H1 (cell line): ENCODE results near the gene P4HA3. TPM values are rescaled to one million over a fixed set of nuclear protein-coding genes. Genes with fewer than 3 reads are reported as not detected.

Experiments used
- CTCF ChIA-PET: fragments of 300-600 bp; sonication (Branson Sonifier 250); formaldehyde crosslinking; loops from one replicate; lab custom pipeline; 2021; ENCODE audit not compliant: partially characterized antibody; lab: Charles Lee
- POLR2A ChIA-PET: fragments of 300-600 bp; sonication (Branson Sonifier 250); formaldehyde crosslinking; loops from one replicate; lab custom pipeline; 2021; ENCODE audit warnings: inconsistent platforms; ENCODE audit not compliant: partially characterized antibody; lab: Charles Lee
- DNase-seq, 2 experiments: peaks; one replicate each; pipeline versions ENCODE4 v3.0.0 to v3.0.0-alpha.2; 2010 to 2022; ENCODE audit warnings: low spot score in 2 of 2, low read depth in 1 of 2, mixed read lengths in 1 of 2
- FAIRE-seq: peaks from 2 replicates; lab custom pipeline; 2011; peaks lifted over from hg19 to GRCh38; lab: Jason Lieb, UNC
- H2AFZ ChIP-seq: 2 replicates; pipeline ENCODE4 v1.8.1; 2012; ENCODE audit warnings: low read length, inconsistent platforms
- H2AK5ac ChIP-seq: 2 replicates; pipeline ENCODE4 v1.6.1; 2013; ENCODE audit warnings: low read depth, low read length
- H2BK120ac ChIP-seq: replicated peaks from 2 replicates; pipeline ENCODE3; 2013; ENCODE audit warnings: low read depth, low read length, inconsistent platforms
- H2BK12ac ChIP-seq: 2 replicates; pipeline ENCODE4 v1.6.1; 2013; ENCODE audit warnings: low read depth, low read length
- H2BK15ac ChIP-seq: 2 replicates; pipeline ENCODE4 v1.6.1; 2013; ENCODE audit warnings: low read length
- H2BK20ac ChIP-seq: 2 replicates; pipeline ENCODE4 v1.6.1; 2013; ENCODE audit warnings: low read length
- H2BK5ac ChIP-seq: 2 replicates; pipeline ENCODE4 v1.6.1; 2013; ENCODE audit warnings: low read depth, low read length
- H3K14ac ChIP-seq: 2 replicates; pipeline ENCODE4 v1.6.1; 2013; ENCODE audit warnings: inconsistent platforms; ENCODE audit not compliant: insufficient read length
- H3K18ac ChIP-seq: 2 replicates; pipeline ENCODE4 v1.6.1; 2013; ENCODE audit warnings: low read length; ENCODE audit errors: extremely low read depth
- H3K23ac ChIP-seq: 2 replicates; pipeline ENCODE4 v1.6.1; 2013; ENCODE audit warnings: inconsistent platforms; ENCODE audit not compliant: insufficient read length
- H3K23me2 ChIP-seq: 2 replicates; pipeline ENCODE4 v1.6.1; 2013; ENCODE audit warnings: low read depth, low read length
- H3K27ac ChIP-seq: 2 replicates; pipeline ENCODE4 v1.6.1; 2011; ENCODE audit warnings: low read depth, low read length, inconsistent platforms
- H3K27me3 ChIP-seq, 4 experiments: replicated peaks in 1 of 4; 1 replicate in 1 of 4; 2 replicates in 3 of 4; pipeline versions ENCODE4 v1.6.1 to v1.8.1; 2011 to 2013; ENCODE audit warnings: low read length in 3 of 4, mild to moderate bottlenecking in 3 of 4, inconsistent platforms in 2 of 4, mixed read lengths in 2 of 4, moderate library complexity in 1 of 4; ENCODE audit not compliant: control insufficient read depth in 3 of 4, insufficient read depth in 3 of 4; ENCODE audit errors: extremely low read depth in 1 of 4
- H3K36me3 ChIP-seq, 4 experiments: 2 replicates each; pipeline versions ENCODE4 v1.6.1 to v1.8.1; 2011 to 2013; ENCODE audit warnings: mild to moderate bottlenecking in 4 of 4, low read length in 3 of 4, moderate library complexity in 2 of 4, control low read depth in 1 of 4, inconsistent platforms in 1 of 4; ENCODE audit not compliant: insufficient read depth in 4 of 4, control insufficient read depth in 2 of 4
- H3K4ac ChIP-seq: replicated peaks from 2 replicates; pipeline ENCODE3; 2013; ENCODE audit warnings: low read length, low read depth, mixed read lengths, inconsistent platforms; ENCODE audit not compliant: insufficient read length
- H3K4me1 ChIP-seq, 4 experiments: replicated peaks in 1 of 4; 1 replicate in 1 of 4; 2 replicates in 3 of 4; pipeline versions ENCODE4 v1.6.1 to v1.8.1; 2011 to 2013; ENCODE audit warnings: low read length in 3 of 4, inconsistent platforms in 2 of 4, mixed read lengths in 1 of 4; ENCODE audit not compliant: insufficient read depth in 4 of 4, control insufficient read depth in 3 of 4
- H3K4me2 ChIP-seq, 2 experiments: 2 replicates each; pipeline versions ENCODE4 v1.6.1 to v1.8.1; 2011 to 2013; ENCODE audit warnings: low read depth in 2 of 2, low read length in 2 of 2, control low read depth in 1 of 2, inconsistent platforms in 1 of 2, mild to moderate bottlenecking in 1 of 2; ENCODE audit not compliant: insufficient read depth in 1 of 2
- H3K4me3 ChIP-seq, 4 experiments: fragments of 200-600, 300-600 bp in 1 of 4; sonication (generic), shearing (Covaris generic), sonication (Bioruptor Twin) in 1 of 4; 2 replicates each; pipeline versions ENCODE4 v1.5.1 to v1.8.1; 2011 to 2016; ENCODE audit warnings: low read length in 4 of 4, low read depth in 3 of 4, control low read depth in 2 of 4, inconsistent platforms in 2 of 4, mild to moderate bottlenecking in 2 of 4, mixed read lengths in 1 of 4, moderate library complexity in 1 of 4; ENCODE audit not compliant: insufficient read depth in 2 of 4; ENCODE audit errors: extremely low read depth in 1 of 4
- H3K56ac ChIP-seq: replicated peaks from 2 replicates; pipeline ENCODE3; 2013; ENCODE audit warnings: low read depth, mild to moderate bottlenecking, mixed read lengths, low read length, inconsistent platforms; ENCODE audit not compliant: insufficient read length
- H3K79me1 ChIP-seq: 2 replicates; pipeline ENCODE4 v1.6.1; 2013; ENCODE audit warnings: low read depth, low read length, control low read depth
- H3K79me2 ChIP-seq, 2 experiments: 2 replicates each; pipeline versions ENCODE4 v1.6.1 to v1.8.1; 2012 to 2013; ENCODE audit warnings: low read length in 2 of 2, mild to moderate bottlenecking in 2 of 2, inconsistent platforms in 1 of 2; ENCODE audit not compliant: insufficient read depth in 2 of 2, control insufficient read depth in 1 of 2
- H3K9ac ChIP-seq, 4 experiments: replicated peaks in 1 of 4; 1 replicate in 1 of 4; 2 replicates in 3 of 4; pipeline versions ENCODE4 v1.6.1 to v1.8.1; 2011 to 2013; ENCODE audit warnings: low read depth in 3 of 4, low read length in 3 of 4, control low read depth in 2 of 4, mild to moderate bottlenecking in 2 of 4, moderate library complexity in 2 of 4, inconsistent platforms in 1 of 4; ENCODE audit errors: extremely low read depth in 1 of 4
- H3K9me3 ChIP-seq, 2 experiments: 2 replicates each; pipeline versions ENCODE4 v1.6.1 to v1.8.1; 2012 to 2013; ENCODE audit warnings: mild to moderate bottlenecking in 2 of 2, moderate library complexity in 2 of 2, control low read depth in 1 of 2, inconsistent platforms in 1 of 2, low read depth in 1 of 2, low read length in 1 of 2, mixed read lengths in 1 of 2; ENCODE audit not compliant: insufficient read depth in 2 of 2
- H4K20me1 ChIP-seq, 2 experiments: replicated peaks in 1 of 2; 2 replicates each; pipeline versions ENCODE3 to v1.8.1; 2011 to 2013; ENCODE audit warnings: inconsistent platforms in 2 of 2, low read length in 2 of 2, mild to moderate bottlenecking in 1 of 2; ENCODE audit not compliant: insufficient read depth in 2 of 2, control insufficient read depth in 1 of 2
- H4K5ac ChIP-seq: 2 replicates; pipeline ENCODE4 v1.6.1; 2013; ENCODE audit warnings: low read length, low read depth, mixed read lengths, inconsistent platforms; ENCODE audit not compliant: insufficient read length
- H4K8ac ChIP-seq: 2 replicates; pipeline ENCODE4 v1.8.0; 2013; ENCODE audit warnings: mild to moderate bottlenecking, moderate library complexity, low read length, inconsistent platforms; ENCODE audit not compliant: insufficient read depth; ENCODE audit errors: extremely low read depth
- H4K91ac ChIP-seq: replicated peaks from 2 replicates; pipeline ENCODE3; 2013; ENCODE audit warnings: low read length, mixed read lengths, inconsistent platforms; ENCODE audit not compliant: insufficient read length
- JUND ChIP-seq: IDR thresholded peaks from 2 replicates; pipeline ENCODE4 v1.6.1; 2011; ENCODE audit warnings: mild to moderate bottlenecking, improper control_type of control experiment, low read length
- RAD21 ChIP-seq, 2 experiments: IDR thresholded peaks in 1 of 2; conservative IDR thresholded peaks in 1 of 2; 2 replicates each; pipeline ENCODE4 v1.6.1; 2011; ENCODE audit warnings: low read depth in 2 of 2, low read length in 2 of 2, improper control_type of control experiment in 1 of 2, inconsistent platforms in 1 of 2, mild to moderate bottlenecking in 1 of 2, moderate library complexity in 1 of 2
- SP4 ChIP-seq: IDR thresholded peaks from 2 replicates; pipeline ENCODE4 v1.6.1; 2012; ENCODE audit warnings: low read length, inconsistent platforms
- WGBS, 2 experiments: shearing (Covaris generic) in 1 of 2; methylation state at CpG; one replicate each; pipeline versions ENCODE4 v1.1.6 to v1.1.7; 2013 to 2015; ENCODE audit warnings: low lambda C conversion rate in 2 of 2, mixed read lengths in 2 of 2, inconsistent platforms in 1 of 2, low coverage in 1 of 2, missing lambda C conversion rate in 1 of 2; ENCODE audit not compliant: insufficient replicate concordance in 2 of 2, insufficient coverage in 1 of 2, insufficient read length in 1 of 2; ENCODE audit errors: extremely low coverage in 1 of 2, missing lambda C conversion rate in 1 of 2; 5-methylcytosine and 5-hydroxymethylcytosine counted together
- polyA plus RNA-seq, 7 experiments: library from polyadenylated mRNA; depleted of rRNA in 3 of 7; stranded (reverse) in 5 of 7; unstranded in 2 of 7; fragments of >200 nt in 5 of 7; fragments of 200-250 nt in 2 of 7; gene quantifications; 1 replicate in 5 of 7; 2 replicates in 1 of 7; 4 replicates in 1 of 7; pipeline versions ENCODE4 v1.2.1 to v1.2.3, GENCODE V29; 2011 to 2013; ENCODE audit warnings: missing spikeins in 2 of 7, mixed read lengths in 2 of 7
- total RNA-seq: library from RNA; stranded (reverse); fragmentation: NEBNext Ultra II Directional; extraction: Animal tissue kit (Norgen Biotek cat#: 25700); gene quantifications from 2 replicates; pipeline ENCODE4 v1.2.1, GENCODE V29; 2021
- TF ChIP-seq, protein P1 (sequence below), 3 experiments: IDR thresholded peaks; 1 replicate in 2 of 3; 2 replicates in 1 of 3; pipeline versions ENCODE4 v1.5.1 to v1.6.1; 2011; ENCODE audit warnings: low read length in 3 of 3, mild to moderate bottlenecking in 3 of 3, inconsistent platforms in 2 of 3, low read depth in 1 of 3, moderate library complexity in 1 of 3; ENCODE audit not compliant: insufficient read depth in 1 of 3; ENCODE audit errors: control extremely low read depth in 1 of 3

The P4HA3 gene
- total and polyA plus RNA-seq, 2 of the 8 experiments (the other 6 are each of a cell fraction or from before 2014, with no cell fraction given) = 0.06 TPM; not detected in 1

DNA sequence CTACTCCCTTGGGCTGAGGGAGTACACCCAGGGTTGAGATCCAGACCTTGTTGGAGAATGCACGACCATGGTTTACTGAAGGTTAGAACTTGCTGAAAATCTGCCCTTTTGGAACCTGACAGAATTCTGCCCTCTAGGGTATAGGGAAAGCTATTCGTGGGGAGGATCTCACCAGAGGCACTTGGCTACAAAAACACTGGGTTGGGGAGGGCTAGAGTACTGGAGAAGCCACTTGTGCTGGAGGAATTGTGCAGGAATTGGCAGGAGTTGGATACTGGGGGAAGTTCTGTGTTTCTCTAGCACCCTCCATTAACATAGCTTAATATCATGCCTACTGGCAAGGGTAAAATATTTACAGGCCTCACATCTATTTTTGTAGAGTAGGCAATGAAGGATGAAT lies 84.5 kb downstream of the P4HA3 start:
- no peak overlapping the region for H3K14ac ChIP-seq
- peak; percentile 33 to 43; a peak in 3 of 4 replicates for TF ChIP-seq RAD21 (IDR thresholded peaks at IDR 0.05 in 1 of 2, conservative IDR thresholded peaks at IDR 0.05 in 1 of 2; ENCODE audit: low read depth in 2 of 2, low read length in 2 of 2)
- TF ChIP-seq, protein P1, sequence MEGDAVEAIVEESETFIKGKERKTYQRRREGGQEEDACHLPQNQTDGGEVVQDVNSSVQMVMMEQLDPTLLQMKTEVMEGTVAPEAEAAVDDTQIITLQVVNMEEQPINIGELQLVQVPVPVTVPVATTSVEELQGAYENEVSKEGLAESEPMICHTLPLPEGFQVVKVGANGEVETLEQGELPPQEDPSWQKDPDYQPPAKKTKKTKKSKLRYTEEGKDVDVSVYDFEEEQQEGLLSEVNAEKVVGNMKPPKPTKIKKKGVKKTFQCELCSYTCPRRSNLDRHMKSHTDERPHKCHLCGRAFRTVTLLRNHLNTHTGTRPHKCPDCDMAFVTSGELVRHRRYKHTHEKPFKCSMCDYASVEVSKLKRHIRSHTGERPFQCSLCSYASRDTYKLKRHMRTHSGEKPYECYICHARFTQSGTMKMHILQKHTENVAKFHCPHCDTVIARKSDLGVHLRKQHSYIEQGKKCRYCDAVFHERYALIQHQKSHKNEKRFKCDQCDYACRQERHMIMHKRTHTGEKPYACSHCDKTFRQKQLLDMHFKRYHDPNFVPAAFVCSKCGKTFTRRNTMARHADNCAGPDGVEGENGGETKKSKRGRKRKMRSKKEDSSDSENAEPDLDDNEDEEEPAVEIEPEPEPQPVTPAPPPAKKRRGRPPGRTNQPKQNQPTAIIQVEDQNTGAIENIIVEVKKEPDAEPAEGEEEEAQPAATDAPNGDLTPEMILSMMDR (IDR thresholded peaks at IDR 0.05; ENCODE audit: control extremely low read depth in 1 of 3, insufficient read depth in 1 of 3, low read depth in 1 of 3, low read length in 3 of 3) = peak in 1 of 3 experiments; percentile 25; a peak in 2 of 4 replicates
- no peak for TF ChIP-seq JUND
- TF ChIP-seq SP4 = no peak
- TF ChIP-seq, all 59 proteins: peak for 2
- peaks cover 0 to 2% of the 10 kb centered on the region in 2 experiments for H4K20me1 ChIP-seq
- no peaks in the 10 kb centered on the region for H3K27me3 ChIP-seq
- no peak overlapping the region for H3K4me3 ChIP-seq
- no peak overlapping the region for H3K18ac ChIP-seq
- peaks cover 0 to 18% (median 12%) of the 10 kb centered on the region in 4 experiments; a peak in 6 of 8 replicates for H3K36me3 ChIP-seq
- H2BK20ac ChIP-seq = no peak overlapping the region
- no peak overlapping the region for H4K91ac ChIP-seq
- H3K4me1 ChIP-seq = no peaks in the 10 kb centered on the region
- no peak overlapping the region for H3K4ac ChIP-seq
- H4K8ac ChIP-seq = no peak overlapping the region
- ChIA-PET CTCF (interaction anchor here (0.9 to 1.4 kb wide), 3 partner anchors 13 to 29 kb away, joined by 3 to 4 read pairs (median 3); no protein-coding TSS in a partner anchor), POLR2A (no interaction called here)
- no peak overlapping the region for H4K5ac ChIP-seq
- no peak overlapping the region for H3K23ac ChIP-seq
- H3K79me2 ChIP-seq = no peaks in the 10 kb centered on the region
- H3K56ac ChIP-seq = no peak overlapping the region
- FAIRE-seq (no peak), DNase-seq (no peak)
- H2BK12ac ChIP-seq = no peak overlapping the region
- no peaks in the 10 kb centered on the region for H3K23me2 ChIP-seq
- no peak overlapping the region for H2AK5ac ChIP-seq
- H3K27ac ChIP-seq = no peak overlapping the region
- H2BK15ac ChIP-seq = no peak overlapping the region
- no peaks in the 10 kb centered on the region for H3K79me1 ChIP-seq
- H2BK5ac ChIP-seq = no peak overlapping the region
- H3K9me3 ChIP-seq = no peaks in the 10 kb centered on the region
- no peak overlapping the region for H3K9ac ChIP-seq
- 77% methylated on average over 2 of the region's 2 CpGs; no CpG with 5 or more reads in 1 of the 2 experiments for WGBS, 2 experiments
- H2AFZ ChIP-seq = no peak overlapping the region
- H3K4me2 ChIP-seq = no peak overlapping the region
- H2BK120ac ChIP-seq = no peak overlapping the region
